ENCODE measurements around the gene NELFB. TPM values are rescaled to one million over a fixed set of nuclear protein-coding genes. Genes with fewer than 3 reads are reported as not detected.

NELFB gene
- total and polyA plus RNA-seq, 9 of the 15 experiments (the other 6 are each of a cell fraction or from before 2014, with no cell fraction given), result 0.24 to 84.0 (median 29.7) TPM

GRCh38 chr9:137276473-137277328 is 21.6 kb downstream of the NELFB start (continued):
- TF ChIP-seq ZNF444 (CRISPR knock-in tag; IDR thresholded peaks at IDR 0.05) (no peak), ZNF589 (CRISPR knock-in tag; IDR thresholded peaks at IDR 0.05; ENCODE audit: low read depth) (no peak), ZNF280A (IDR thresholded peaks at IDR 0.05; ENCODE audit: low read depth, partially characterized antibody) (no peak), NEUROD1 (IDR thresholded peaks at IDR 0.05; ENCODE audit: borderline replicate concordance, low read depth, low read length, partially characterized antibody) (no peak), FOSL1 (tag; conservative IDR thresholded peaks at IDR 0.05) (no peak), ZNF24 (IDR thresholded peaks at IDR 0.05) (no peak), CBX5 (IDR thresholded peaks at IDR 0.05; ENCODE audit: borderline replicate concordance, low read depth) (no peak), SMARCA4 (IDR thresholded peaks at IDR 0.05) (peak; percentile 30; the same call in 1 of the 2 replicates), ZNF12 (CRISPR knock-in tag; IDR thresholded peaks at IDR 0.05) (no peak), HDAC3 (IDR thresholded peaks at IDR 0.05; ENCODE audit: borderline replicate concordance, partially characterized antibody) (no peak), JUNB (CRISPR knock-in tag; conservative IDR thresholded peaks at IDR 0.05) (no peak), SOX6 (IDR thresholded peaks at IDR 0.05) (0 out of 2 replicates have a peak, but pooled peaks have one; percentile 13), ZSCAN32 (CRISPR knock-in tag; IDR thresholded peaks at IDR 0.05) (no peak), SREBF1 (IDR thresholded peaks at IDR 0.05; ENCODE audit: borderline replicate concordance, low read depth, low read length) (no peak), FOXK1 (CRISPR knock-in tag; IDR thresholded peaks at IDR 0.05; ENCODE audit: borderline replicate concordance) (no peak), ZNF143 (CRISPR knock-in tag; IDR thresholded peaks at IDR 0.05) (no peak)
- TF ChIP-seq, protein P1, sequence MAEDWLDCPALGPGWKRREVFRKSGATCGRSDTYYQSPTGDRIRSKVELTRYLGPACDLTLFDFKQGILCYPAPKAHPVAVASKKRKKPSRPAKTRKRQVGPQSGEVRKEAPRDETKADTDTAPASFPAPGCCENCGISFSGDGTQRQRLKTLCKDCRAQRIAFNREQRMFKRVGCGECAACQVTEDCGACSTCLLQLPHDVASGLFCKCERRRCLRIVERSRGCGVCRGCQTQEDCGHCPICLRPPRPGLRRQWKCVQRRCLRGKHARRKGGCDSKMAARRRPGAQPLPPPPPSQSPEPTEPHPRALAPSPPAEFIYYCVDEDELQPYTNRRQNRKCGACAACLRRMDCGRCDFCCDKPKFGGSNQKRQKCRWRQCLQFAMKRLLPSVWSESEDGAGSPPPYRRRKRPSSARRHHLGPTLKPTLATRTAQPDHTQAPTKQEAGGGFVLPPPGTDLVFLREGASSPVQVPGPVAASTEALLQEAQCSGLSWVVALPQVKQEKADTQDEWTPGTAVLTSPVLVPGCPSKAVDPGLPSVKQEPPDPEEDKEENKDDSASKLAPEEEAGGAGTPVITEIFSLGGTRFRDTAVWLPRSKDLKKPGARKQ (CRISPR knock-in tag; IDR thresholded peaks at IDR 0.05), result no peak
- TF ChIP-seq, protein P2, sequence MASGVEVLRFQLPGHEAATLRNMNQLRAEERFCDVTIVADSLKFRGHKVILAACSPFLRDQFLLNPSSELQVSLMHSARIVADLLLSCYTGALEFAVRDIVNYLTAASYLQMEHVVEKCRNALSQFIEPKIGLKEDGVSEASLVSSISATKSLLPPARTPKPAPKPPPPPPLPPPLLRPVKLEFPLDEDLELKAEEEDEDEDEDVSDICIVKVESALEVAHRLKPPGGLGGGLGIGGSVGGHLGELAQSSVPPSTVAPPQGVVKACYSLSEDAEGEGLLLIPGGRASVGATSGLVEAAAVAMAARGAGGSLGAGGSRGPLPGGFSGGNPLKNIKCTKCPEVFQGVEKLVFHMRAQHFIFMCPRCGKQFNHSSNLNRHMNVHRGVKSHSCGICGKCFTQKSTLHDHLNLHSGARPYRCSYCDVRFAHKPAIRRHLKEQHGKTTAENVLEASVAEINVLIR (CRISPR knock-in tag; IDR thresholded peaks at IDR 0.05), result no peak
- TF ChIP-seq, protein P3, sequence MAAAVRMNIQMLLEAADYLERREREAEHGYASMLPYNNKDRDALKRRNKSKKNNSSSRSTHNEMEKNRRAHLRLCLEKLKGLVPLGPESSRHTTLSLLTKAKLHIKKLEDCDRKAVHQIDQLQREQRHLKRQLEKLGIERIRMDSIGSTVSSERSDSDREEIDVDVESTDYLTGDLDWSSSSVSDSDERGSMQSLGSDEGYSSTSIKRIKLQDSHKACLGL (CRISPR knock-in tag; IDR thresholded peaks at IDR 0.05; ENCODE audit: borderline replicate concordance, poor library complexity, severe bottlenecking), result peak; percentile 83
- TF ChIP-seq, protein P4, sequence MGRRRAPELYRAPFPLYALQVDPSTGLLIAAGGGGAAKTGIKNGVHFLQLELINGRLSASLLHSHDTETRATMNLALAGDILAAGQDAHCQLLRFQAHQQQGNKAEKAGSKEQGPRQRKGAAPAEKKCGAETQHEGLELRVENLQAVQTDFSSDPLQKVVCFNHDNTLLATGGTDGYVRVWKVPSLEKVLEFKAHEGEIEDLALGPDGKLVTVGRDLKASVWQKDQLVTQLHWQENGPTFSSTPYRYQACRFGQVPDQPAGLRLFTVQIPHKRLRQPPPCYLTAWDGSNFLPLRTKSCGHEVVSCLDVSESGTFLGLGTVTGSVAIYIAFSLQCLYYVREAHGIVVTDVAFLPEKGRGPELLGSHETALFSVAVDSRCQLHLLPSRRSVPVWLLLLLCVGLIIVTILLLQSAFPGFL (CRISPR knock-in tag; IDR thresholded peaks at IDR 0.05), result no peak
